ENCODE results near the gene BMP8A.

BMP8A gene

DNA sequence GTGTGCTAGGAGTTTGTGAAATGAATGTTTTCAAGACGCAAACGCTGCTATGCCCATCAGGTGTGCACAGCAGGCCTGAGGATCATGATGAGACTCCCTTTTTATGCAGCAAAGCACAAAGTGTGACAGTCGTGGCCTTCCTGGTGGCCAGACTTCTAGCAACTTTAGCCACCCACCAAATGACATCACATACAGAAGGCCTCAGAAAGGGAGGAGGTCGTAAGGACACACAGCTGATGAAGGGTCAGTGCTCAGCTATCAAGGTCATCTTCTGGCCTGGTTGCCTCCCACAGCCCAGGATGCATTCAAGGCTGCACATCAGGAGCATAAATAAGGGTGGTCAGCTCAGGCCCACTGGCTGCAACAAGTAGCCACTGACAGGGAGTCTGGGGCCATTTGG, 36.6 kb downstream of the BMP8A start:
- DNase-seq = no peak

DNA sequence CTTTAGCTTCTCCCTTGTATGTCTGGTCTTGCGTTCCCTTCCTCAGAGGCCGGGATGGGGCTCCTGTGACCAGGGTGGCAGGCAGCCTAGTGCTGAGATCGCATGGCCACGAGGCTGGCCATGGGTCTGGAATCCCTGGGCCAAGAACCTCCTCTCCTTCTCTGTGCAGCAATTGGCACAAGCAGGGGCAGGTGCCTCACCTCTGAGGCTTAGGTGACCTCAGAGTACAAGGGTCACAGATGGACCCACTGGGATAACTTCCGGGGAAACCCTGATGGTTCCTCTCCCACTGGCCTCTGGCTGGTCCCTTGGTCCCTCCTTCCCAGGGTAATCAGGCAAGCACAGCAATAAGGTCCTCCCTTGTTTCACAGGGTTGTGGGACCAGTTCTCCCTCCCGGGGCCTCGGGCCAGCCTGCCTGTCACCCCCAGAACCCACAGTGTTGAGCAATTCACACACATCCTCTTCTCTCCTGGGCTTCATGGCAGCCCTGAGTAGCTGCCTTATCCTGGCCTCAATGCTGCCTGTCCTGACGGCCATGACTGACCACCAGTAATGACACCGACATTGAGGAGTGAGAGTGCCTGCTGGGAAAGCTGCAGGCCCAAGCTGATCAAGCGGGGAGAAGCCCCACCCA, 38.6 kb downstream of the BMP8A start:
- no peak for DNase-seq

DNA sequence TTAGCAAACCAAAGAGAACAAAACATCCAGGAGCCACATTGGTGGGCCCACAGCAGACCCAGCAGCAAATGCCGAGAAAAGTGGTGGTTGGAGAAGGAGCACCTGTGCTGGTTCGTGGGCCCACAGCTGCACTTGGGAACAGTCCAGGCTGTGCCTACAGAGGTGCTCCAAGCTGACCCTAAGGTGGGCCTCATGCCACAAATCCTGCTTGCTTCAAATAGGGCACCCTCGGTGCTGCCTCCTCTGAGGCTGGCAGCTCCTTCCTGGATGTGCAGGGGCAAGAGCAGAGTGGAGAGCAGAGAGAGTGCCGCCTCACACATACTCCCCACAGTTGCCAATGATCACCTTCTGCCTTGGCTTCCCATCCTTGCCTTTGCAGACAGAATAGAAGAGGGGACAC, 40.1 kb downstream of the BMP8A start:
- DNase-seq = no peak

DNA sequence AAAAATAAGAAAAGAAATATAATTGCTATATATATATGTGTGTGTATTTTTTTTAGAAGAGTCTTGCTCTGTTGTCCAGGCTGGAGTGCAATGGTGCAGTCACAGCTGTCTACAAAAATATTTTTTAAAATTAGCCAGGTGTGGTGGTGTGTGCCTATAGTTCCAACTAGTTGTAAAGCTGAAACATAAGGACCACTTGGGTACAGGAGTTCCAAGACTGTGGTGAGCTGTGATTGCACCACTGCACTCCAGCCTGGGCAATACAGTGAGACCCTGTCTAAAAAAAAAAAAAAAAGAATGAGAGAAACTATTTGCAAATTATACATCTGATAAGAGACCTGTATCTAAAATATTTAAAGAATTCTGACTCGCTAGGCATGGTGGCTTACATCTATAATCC, 42.0 kb downstream of the BMP8A start:
- DNase-seq = no peak

DNA sequence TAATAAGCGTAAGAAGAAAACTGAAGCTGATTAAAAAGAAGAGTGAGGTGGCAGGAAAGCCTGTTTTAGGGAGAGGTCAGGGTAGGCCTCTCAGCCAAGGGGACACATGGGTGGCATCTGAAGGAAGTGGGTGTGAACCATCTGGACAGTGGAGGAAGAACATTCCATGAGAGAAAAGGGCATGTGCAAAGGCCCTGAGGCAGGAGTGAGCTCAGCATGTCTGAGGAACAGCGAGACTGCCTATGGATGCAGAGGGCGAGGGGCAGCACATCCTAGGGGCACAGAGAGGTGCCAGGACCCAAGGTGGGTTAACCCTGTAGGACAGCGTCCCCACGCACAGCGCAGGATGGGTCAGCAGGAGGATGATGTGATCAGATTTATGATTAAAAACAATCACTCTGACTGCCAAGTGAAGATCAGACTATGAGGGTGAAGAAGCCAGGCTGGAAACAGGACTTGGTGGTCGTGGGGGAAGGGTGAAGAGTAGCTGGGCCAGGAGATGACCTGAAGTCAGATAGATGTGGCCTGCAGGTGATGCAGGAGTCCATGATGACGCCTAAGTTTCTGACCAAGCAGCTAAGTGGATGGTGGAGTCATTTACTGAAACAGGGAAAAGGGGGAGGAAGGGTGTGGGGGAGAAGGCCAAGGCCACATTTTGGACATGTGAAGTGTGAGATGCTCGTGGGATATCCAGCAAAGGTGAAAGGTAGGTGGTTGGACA, 47.3 kb downstream of the BMP8A start:
- no peak for DNase-seq

DNA sequence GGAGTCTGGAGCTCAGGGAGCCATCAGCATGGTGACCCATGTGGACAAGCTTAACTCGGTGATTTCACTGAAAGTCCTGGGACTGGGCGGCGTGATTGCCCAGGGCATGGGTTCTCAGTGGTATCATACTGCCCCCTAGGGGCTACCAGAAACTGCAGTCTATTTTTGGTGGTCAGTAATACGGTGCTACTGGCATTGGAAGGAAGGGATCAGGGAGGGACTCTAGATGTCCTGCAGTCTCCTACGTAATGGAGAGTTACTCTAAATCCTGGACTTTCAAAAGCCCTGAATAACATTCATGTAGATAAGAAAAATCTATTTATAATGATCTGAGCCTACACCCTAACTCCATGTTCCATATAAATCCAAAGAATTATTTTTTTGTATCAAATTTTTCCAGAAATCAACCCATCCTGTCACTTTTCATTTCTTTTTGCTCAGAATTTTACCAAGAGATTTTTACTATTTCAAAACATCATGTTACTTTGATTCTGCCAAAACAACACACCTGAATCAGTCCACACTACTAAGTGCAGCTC, 47.9 kb downstream of the BMP8A start:
- DNase-seq = peak; percentile 29

DNA sequence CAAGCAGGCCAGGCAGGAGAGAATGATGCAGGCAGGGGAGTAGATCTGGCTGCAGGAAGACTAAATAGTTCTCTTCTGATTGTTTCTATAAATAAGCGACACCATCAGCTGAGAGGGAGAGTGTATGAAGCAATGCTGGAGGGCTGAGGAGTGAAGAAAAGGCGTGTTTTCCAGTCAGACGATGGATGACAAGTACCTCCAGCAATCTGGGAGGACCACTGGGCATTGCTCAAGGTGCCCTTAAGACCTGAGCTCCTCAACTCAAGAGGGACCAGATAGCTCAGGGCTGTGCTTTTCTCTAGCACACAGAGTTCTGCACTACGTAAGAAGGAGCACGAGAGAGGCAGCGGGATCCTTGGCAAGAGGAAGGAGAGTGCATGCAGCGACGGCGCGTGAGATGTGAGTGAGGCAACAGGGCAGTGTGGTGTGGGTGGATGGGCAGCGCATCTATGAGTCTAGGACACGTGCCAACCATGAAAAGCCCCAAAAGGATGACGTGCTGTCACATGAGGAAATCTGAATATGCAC, 49.1 kb downstream of the BMP8A start:
- no peak for DNase-seq

DNA sequence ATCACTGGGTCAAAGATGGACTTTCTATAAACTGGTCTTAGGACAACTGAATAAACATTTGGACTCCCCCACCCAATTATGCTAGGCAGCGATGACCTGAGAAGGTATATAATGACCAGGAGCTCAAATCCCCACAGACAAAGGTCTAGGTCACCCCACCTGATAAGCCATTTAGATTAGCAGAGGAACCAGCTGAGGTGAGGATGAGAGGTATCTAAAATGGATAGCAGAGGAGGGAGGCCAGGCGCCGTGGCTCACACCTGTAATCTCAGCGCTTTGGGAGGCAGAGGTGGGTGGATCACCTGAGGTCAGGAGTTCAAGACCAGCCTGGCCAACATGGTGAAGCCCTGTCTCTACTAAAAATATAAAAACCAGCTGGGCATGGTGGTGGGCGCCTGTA, 51.5 kb downstream of the BMP8A start:
- no peak for DNase-seq

DNA sequence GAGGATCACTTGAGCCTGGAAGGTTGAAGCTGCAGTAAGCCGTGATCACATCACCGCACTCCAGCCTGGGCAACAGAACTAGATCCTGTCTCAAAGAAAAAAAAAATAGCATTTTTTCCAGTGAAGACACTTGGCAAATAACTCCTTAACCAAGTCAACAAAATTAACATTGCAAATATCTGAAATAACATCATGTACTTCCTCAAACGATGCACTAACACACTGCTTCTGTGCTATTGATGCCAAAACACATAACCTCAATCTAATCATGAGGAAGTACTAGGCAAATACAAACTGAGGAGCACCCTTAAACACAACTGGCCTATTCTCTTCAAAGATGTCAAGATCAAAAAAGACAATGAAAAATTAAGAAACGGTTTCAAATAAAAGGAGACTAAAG, 52.9 kb downstream of the BMP8A start:
- no peak for DNase-seq

DNA sequence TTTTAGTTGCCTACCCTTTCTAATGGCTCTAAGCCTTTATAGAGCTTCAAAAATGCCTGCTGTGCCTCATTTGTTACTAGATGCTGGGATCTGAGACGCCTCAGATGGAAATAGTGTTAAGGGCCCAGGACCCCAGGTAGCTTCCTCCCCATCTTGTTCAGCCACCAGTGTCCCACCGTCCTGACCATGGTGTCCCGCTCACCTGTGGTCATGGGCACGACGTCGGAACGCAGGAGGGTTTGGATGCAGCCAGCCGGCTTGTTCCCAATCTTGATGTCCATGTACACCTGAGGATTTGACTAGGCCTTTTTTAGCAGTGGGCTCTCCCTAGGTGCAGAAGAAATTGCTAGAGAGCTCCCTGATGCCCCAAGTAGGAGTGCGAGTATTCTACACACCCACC, 54.1 kb downstream of the BMP8A start:
- no peak for DNase-seq

DNA sequence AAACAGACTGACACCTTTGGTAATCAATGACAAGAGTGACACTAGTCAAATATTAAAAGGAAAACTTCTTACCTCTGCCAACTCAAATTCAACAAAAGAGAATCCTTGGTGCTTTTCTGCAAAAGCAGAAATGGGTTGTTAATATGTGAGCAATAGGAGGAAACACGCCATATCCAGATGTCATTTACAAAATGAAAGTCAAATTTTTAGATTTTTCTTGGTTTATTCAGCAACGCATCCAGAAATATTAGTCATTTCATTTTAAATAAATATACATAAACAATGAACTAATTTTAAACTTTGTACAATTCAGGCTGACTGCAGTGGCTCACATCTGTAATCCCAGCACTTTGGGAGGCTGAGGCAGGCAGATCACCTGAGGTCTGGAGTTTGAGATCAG, 62.8 kb downstream of the BMP8A start:
- DNase-seq = no peak

DNA sequence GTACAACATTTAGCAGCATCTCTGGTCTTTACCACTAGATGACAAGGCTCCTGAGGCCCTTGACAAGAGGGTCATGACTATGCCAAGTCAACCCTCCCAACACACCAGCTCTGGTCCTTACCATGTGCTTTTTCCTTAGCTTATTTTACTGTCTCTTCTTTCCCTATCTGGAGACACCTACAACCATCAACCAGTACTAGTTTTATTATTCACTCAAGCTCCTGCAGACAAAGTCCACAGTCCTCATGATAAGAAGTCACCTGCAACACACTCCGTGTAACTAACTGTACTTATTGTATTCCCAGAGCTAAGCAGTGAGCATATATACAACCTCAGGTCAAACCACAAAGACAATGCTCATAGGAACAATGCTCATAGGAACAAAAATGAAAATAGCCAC, 69.8 kb downstream of the BMP8A start:
- DNase-seq = no peak

DNA sequence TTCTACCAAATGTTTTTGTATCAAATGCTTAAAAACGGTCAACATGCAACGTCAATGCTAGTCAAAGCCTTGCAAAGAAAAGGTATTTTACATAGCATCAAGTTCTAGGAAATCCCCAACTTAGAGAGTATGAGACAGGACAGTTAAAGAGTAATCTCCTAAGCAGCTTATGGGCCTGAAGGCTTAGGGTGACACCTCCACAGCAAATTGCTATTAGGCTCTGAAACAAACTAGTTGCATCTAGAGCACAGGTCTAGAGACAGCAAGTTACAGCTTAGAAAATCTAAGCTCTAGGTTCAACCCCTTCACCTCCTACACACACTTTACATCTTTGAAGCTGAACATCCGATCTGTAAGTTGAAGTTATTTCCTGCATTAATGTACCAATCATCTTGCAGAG, 71.5 kb downstream of the BMP8A start:
- no peak for DNase-seq

DNA sequence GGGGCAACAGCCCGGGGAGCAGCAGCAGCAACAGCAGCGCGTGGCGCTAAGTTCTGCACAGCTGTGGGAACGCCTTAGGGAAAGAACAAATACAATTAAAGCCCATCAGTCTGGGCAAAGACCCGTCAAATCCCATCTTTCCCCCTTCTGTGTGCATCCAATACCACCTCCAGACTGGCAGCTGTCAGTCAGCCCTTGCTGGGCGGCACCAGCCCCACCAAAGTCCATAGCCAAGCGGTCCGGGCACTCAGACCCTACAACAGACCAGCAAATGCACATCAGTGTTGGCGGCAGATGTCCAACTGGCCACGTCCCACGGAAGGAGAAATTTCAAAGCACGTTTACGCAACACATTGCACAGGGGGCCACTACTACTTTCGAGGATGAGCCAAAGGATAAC, 72.2 kb downstream of the BMP8A start:
- no peak for DNase-seq

DNA sequence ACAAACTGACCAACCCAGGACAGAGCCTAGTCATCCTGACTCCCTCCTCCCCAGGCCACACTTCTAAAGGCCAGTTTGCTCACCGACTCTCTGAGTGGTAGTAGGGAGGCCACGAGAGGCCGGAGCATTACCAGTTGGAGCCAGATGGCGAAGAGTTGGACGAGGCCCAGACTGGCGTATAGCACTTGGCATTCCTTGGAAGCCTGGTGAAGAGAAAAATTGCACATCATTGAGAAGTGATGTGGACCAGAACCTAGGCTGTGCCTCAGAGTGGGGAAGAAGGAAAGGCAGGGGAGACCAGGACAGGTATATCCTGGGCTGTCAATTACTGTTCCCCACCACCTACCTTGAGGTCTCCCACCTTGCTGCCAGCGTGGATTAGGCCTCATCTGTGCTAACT, 72.9 kb downstream of the BMP8A start:
- no peak for DNase-seq

DNA sequence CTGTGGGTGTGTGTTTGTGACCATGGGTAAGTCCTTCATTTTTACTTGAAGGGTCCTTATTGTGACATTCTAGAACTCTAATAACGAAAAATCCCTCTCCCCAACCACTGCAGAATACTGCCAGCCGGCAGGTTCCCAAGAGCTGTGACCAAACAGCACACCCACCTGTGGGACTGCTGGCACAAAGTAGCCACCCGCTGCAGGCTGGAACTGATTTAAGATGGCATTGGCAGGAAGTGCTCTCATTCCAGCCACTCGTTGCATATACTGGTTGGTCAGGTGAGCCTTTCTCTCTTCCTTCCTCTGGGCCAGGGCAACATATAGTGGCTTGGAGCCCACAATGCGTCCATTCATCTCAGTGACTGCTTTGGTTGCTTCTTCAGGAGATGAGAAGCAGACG, 73.5 kb downstream of the BMP8A start:
- DNase-seq = no peak

DNA sequence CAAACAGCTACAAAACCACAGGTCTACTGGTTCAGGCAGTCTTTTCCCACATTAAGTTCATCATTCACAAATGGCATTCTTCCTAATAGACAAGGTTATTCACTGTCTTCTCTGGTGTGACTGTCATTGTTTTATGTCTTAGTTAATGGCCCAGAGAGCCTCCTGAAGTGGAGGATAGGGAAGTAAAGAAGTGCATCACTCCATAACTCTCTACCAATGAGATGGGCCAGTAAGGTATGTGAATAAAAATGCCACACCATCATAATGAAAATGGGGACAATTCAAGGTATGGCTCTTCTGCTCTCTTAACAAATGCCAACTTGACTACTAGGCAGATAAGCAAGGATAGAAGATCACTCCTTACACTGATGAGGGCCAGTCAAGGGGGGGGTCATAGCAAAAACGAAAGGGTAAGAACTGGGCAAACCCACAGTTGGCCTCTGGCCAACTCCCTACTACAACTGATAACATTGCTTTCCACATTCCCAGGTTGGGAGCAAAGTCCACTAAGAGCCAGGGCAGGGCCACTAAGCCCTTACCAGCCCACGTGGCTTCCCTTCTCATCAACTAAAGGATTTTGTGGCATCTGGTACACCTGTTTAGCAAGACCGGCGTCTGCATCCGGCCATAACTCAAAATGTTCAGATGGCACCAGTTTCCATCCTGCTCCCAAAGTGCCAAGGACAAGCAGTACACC, 75.2 kb downstream of the BMP8A start:
- DNase-seq = no peak

DNA sequence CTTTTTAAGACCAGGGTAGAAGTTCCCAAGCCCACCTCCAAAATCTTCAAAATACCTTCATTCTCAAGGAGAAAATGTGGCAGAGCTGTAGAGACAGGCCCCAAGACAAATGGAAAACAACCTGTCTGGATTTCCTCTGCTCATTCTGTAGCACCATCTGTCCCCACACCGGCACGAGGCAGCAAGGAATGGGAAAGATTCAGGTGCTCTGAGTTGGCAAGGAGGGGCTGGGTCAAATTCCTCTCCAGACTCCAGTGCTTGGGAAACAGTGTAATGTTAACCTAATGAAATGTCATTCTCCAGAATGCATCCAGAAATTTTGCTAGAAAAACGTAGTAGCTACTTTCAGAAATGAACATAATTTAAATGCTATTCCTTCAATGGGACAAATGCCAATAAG, 75.9 kb downstream of the BMP8A start:
- no peak for DNase-seq

DNA sequence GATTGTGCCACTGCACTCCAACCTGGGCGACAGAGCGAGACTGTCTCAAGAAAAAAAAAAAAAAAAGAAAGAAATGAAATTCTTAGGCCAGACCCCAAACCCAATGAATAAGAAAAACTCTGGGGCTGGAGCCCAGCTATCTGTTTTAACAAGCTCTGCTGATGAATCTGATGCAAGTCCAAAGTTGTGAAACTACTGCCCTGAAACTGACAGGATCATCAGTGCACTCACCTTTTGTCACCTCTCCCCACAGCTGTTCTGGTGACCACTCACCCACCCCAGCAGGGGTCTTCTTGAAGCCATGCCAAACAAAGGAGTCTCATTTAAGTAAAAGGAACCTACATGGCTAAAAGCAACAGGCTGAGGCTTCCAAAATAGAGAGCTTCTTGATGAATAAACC, 76.8 kb downstream of the BMP8A start:
- DNase-seq = no peak

DNA sequence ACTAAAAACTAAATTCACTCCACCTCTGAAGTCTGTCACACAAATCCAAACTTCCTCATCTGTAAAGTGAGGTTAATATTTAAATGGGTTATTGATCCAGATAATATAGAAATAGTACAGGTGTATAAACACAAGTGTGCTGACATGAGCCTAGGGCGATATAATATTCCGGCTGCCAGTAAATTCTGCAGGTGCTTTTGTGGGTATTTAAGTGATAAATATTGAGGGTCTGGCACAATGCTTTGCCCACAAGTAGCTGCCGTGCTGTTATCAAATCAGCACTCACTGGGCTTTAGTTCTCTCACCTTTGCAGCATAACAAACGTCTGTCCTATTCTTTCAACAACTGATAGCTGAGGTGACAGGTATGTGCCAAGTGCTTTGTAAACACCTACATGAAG, 77.6 kb downstream of the BMP8A start:
- no peak for DNase-seq

DNA sequence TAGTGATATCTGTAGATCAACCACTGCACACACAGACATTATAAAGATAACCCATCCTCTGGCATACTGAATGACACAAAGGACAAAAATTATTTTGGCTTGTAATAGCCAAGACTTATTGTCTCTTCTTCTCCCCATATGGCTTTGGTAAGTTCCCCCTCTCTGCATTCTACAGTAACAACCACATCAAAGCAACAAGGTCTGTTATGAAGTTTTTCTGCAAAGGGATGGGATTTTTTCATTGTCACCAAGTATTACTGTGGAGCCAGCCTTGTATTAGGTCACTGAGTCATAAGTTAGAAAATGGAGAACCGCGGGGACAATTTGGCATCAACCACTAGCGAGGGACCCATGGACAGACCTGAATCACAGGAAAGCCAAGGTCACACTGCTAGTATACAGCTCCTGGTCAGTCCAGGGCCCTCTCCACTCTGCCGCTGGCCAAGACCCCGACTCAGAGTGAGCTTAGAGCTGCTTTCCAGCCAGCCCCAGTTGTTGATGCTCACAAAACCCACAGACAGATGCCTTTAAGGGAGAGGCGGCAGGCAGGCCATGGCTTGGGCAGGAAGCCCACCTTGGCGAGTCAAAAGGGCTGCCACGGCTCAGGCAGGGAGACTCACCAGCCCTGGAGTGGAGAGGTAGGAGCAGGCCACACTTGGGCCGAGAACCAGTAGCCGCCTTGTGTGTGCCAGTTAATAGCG, 79.2 kb downstream of the BMP8A start:
- no peak for DNase-seq

DNA sequence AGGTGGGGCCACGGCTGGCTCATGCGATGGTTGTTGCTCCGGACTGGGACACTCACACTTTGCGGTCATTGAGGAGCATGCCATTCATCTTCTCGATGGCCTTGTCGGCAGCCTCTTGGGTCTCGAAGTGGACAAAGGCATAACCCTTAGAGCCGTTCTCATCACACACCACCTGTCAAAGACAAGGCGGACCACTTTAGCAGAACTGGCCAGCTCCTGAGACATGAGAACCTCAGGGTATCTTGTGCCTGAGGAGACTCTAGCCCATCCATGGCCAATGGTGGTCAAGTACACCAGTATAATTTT, 79.7 kb downstream of the BMP8A start:
- no peak for DNase-seq

DNA sequence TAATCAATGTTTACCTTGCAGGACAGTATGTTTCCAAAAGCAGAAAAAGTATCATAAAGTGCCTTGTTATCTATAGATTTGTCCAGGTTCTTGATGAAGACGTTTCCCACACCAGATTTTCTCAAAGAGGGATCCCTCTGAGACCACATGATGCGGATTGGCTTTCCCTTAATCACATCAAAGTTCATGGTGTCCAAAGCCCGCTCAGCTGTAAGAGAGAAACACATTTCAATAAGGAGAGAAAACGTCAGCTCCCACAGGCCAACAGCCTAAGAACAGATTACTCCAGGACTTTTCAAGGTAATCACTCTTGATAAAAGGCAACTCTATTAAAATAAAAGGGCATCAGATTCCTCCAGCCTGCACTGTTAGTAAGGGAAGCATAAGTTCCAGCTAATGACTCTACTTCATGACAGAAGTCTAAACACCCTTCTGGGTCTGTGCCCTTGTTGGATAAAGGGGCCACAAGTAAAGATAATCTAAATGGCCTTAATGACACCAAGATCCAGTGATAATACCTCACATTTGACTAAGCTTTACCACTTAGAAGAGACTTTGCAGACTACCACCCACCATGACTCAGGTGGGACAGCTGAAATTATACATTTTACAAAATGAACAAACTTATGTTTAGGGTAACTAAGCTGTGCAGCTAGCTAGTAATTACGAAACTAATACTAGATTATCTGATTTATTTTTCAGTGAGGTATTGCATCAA, 81.1 kb downstream of the BMP8A start:
- no peak for DNase-seq

Measured in activated T-cell treated with anti-CD3 and anti-CD28 coated beads for 4 hours (primary cell).